ENCODE results near the gene GABBR2. TPM values are rescaled to one million over a fixed set of nuclear protein-coding genes. Genes with fewer than 3 reads are reported as not detected.

GABBR2 gene
- total and polyA plus RNA-seq, 2 of the 8 experiments (the other 6 are each of a cell fraction or from before 2014, with no cell fraction given) = 0.50 to 1.2 TPM

- Histone ChIP-seq H4K91ac (replicated peaks; ENCODE audit: insufficient read length, low read length) (no peak overlapping the region), H2BK20ac (ENCODE audit: low read length) (no peak overlapping the region), H3K14ac (ENCODE audit: insufficient read length) (no peak overlapping the region), H3K4me1 (replicated peaks in 1 of 4; ENCODE audit: control insufficient read depth in 3 of 4, insufficient read depth in 4 of 4, low read length in 3 of 4) (no peaks in the 10 kb centered on the region), H3K27me3 (replicated peaks in 1 of 4; ENCODE audit: control insufficient read depth in 3 of 4, extremely low read depth in 1 of 4, insufficient read depth in 3 of 4, low read length in 3 of 4) (no peaks in the 10 kb centered on the region), H3K27ac (ENCODE audit: low read depth, low read length) (no peak overlapping the region), H3K4me3 (ENCODE audit: extremely low read depth in 1 of 4, insufficient read depth in 2 of 4, low read depth in 3 of 4, low read length in 4 of 4) (no peak overlapping the region), H4K20me1 (replicated peaks in 1 of 2; ENCODE audit: control insufficient read depth in 1 of 2, insufficient read depth in 2 of 2, low read length in 2 of 2) (no peaks in the 10 kb centered on the region), H4K8ac (ENCODE audit: extremely low read depth, insufficient read depth, low read length) (no peak overlapping the region), H2BK120ac (replicated peaks; ENCODE audit: low read depth, low read length) (no peak overlapping the region), H3K36me3 (ENCODE audit: control insufficient read depth in 2 of 4, insufficient read depth in 4 of 4, low read length in 3 of 4) (no peaks in the 10 kb centered on the region), H3K56ac (replicated peaks; ENCODE audit: insufficient read length, low read depth, low read length) (no peak overlapping the region), H3K23me2 (ENCODE audit: low read depth, low read length) (no peaks in the 10 kb centered on the region), H3K9me3 (ENCODE audit: insufficient read depth in 2 of 2, low read depth in 1 of 2, low read length in 1 of 2) (no peaks in the 10 kb centered on the region), H2BK12ac (ENCODE audit: low read depth, low read length) (no peak overlapping the region), H4K5ac (ENCODE audit: insufficient read length, low read depth, low read length) (no peak overlapping the region), H2BK15ac (ENCODE audit: low read length) (no peak overlapping the region), H3K4ac (replicated peaks; ENCODE audit: insufficient read length, low read depth, low read length) (no peak overlapping the region), H3K79me2 (ENCODE audit: control insufficient read depth in 1 of 2, insufficient read depth in 2 of 2, low read length in 2 of 2) (no peaks in the 10 kb centered on the region), H3K18ac (ENCODE audit: extremely low read depth, low read length) (no peak overlapping the region), H2BK5ac (ENCODE audit: low read depth, low read length) (no peak overlapping the region), H2AK5ac (ENCODE audit: low read depth, low read length) (no peak overlapping the region), H3K79me1 (ENCODE audit: low read depth, low read length) (no peaks in the 10 kb centered on the region), H3K9ac (replicated peaks in 1 of 4; ENCODE audit: extremely low read depth in 1 of 4, low read depth in 3 of 4, low read length in 3 of 4) (no peak overlapping the region), H3K4me2 (ENCODE audit: insufficient read depth in 1 of 2, low read depth in 2 of 2, low read length in 2 of 2) (no peak overlapping the region), H3K23ac (ENCODE audit: insufficient read length) (no peak overlapping the region), H2AFZ (ENCODE audit: low read length) (no peak overlapping the region)
- CTCF ChIA-PET (ENCODE audit: partially characterized antibody) = interaction anchor here (0.5 to 1.6 kb wide), 3 partner anchors 13 to 574 kb away, joined by 3 to 6 read pairs (median 4); no protein-coding TSS in a partner anchor
- no peak for FAIRE-seq
- WGBS, 2 experiments (ENCODE audit: extremely low coverage in 1 of 2, insufficient coverage in 1 of 2, insufficient read length in 1 of 2, insufficient replicate concordance in 2 of 2, low coverage in 1 of 2, low lambda C conversion rate in 2 of 2, missing lambda C conversion rate in 1 of 2) = 88% methylated on average over 7 of the region's 7 CpGs; no CpG with 5 or more reads in 1 of the 2 experiments
- POLR2A ChIA-PET (ENCODE audit: partially characterized antibody) = no interaction called here
- DNase-seq (ENCODE audit: low read depth in 1 of 2, low spot score in 2 of 2) = no peak
- no peak for TF ChIP-seq TEAD4 (IDR thresholded peaks at IDR 0.05; ENCODE audit: low read depth, low read length)
- no peak for TF ChIP-seq TAF7 (optimal IDR thresholded peaks at IDR 0.05; ENCODE audit: borderline replicate concordance, low read depth, low read length)
- TF ChIP-seq CTBP2 (IDR thresholded peaks at IDR 0.05; ENCODE audit: borderline replicate concordance, insufficient read depth, insufficient read length, low read length) = no peak
- no peak for TF ChIP-seq GABPA (IDR thresholded peaks at IDR 0.05; ENCODE audit: borderline replicate concordance, insufficient read depth, low read length)
- no peak for TF ChIP-seq MAX (IDR thresholded peaks at IDR 0.05)
- TF ChIP-seq POLR2AphosphoS5 (IDR thresholded peaks at IDR 0.05; ENCODE audit: low read depth, low read length) = no peak
- no peak for TF ChIP-seq TCF12 (IDR thresholded peaks at IDR 0.05; ENCODE audit: low read depth, low read length)
- no peak for TF ChIP-seq FOSL1 (IDR thresholded peaks at IDR 0.05; ENCODE audit: insufficient read depth, low read depth, low read length)
- TF ChIP-seq HDAC2 (IDR thresholded peaks at IDR 0.05; ENCODE audit: borderline replicate concordance in 1 of 2, low read depth in 2 of 2, low read length in 2 of 2) = no peak
Observed at GRCh38 chr9:98607787-98608186, 100.9 kb downstream of the GABBR2 start.

All from H1 (cell line).